GM12864 (cell line): ENCODE measurements around the gene ACTL9.

Experiments
- DNase-seq: peaks from one replicate; pipeline ENCODE4 v3.0.0-alpha.2; 2011; ENCODE audit warnings: low read depth
- H3K4me3 ChIP-seq: 2 replicates; pipeline ENCODE4 v1.5.1; 2011; ENCODE audit warnings: mild to moderate bottlenecking, low read depth, low read length, control low read depth
- CTCF ChIP-seq: IDR thresholded peaks from 2 replicates; pipeline ENCODE4 v1.5.1; 2011; ENCODE audit warnings: low read depth, mild to moderate bottlenecking, moderate library complexity, low read length, control low read depth, inconsistent platforms; ENCODE audit errors: missing control alignments

ACTL9 gene

GRCh38 chr19:8675066-8675465, 23.5 kb downstream of the ACTL9 start:
- no peak for TF ChIP-seq CTCF
- no peak overlapping the region for H3K4me3 ChIP-seq
- DNase-seq = no peak

GRCh38 chr19:8673276-8673891, 25.2 kb downstream of the ACTL9 start:
- no peak for DNase-seq
- no peak for TF ChIP-seq CTCF
- no peak overlapping the region for H3K4me3 ChIP-seq

- DNase-seq = no peak
- no peak for TF ChIP-seq CTCF
- no peak overlapping the region for H3K4me3 ChIP-seq
These were observed 31.7 kb downstream of the ACTL9 start for GRCh38 chr19:8666814-8667405.

- no peak overlapping the region for H3K4me3 ChIP-seq
- DNase-seq = no peak
- no peak for TF ChIP-seq CTCF
These were observed 33.0 kb downstream of the ACTL9 start for GRCh38 chr19:8665468-8666213.

- no peak for TF ChIP-seq CTCF
- no peak for DNase-seq
- H3K4me3 ChIP-seq = no peak overlapping the region
These were observed 33.9 kb downstream of the ACTL9 start for GRCh38 chr19:8664671-8665057.

GRCh38 chr19:8663920-8664670, 34.5 kb downstream of the ACTL9 start:
- DNase-seq = no peak
- no peak overlapping the region for H3K4me3 ChIP-seq
- TF ChIP-seq CTCF = no peak
